ENCODE data around the gene SYS1.
A peak's percentile ranks its signal among the peaks of the same experiment; 100 is the strongest.

The SYS1 gene

DNA sequence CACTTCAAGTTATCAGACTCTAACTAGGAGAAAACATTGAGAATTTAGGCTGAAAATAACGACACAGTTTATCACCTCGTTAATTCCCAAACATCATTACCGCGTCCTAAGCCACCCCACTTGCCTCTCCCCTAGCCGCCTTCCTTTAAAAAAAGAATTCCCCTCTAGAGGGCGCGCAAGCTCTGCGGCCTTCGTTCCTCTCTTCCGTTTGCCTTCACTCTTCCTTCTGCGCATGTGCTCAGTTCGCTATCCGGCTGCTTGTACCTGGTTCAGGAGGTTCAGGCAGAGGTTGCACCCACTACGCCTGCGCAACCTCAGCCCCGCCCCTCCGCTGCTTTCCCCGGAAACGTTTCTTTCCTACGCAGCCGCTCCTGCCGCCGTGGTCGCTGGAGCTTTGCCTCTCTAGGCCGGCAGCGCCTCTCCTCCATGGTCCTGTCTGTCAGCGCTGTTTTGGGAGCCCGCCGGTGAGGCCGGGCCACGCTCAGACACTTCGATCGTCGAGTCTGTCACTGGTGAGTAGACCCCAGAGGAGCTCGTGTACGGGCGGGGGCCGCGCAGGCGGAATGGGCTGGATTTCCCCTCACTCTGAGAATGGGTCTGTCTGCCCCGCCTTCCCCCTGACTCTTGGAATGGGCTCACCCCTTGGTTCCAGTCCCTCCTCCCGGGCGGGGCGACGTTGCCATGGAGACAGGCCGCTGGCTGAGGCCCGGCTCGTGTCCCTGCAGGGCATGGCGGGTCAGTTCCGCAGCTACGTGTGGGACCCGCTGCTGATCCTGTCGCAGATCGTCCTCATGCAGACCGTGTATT lies at the start of gene SYS1:
Gene SYS1, plus strand, starts transcription at position 353 of the 807 bp plus-strand sequence. Its CDS starts 376 bp downstream, at position 729.
- Histone ChIP-seq H3K4me3 (ENCODE audit: low read depth, low read length) (peak within 1 kb of the TSS; percentile 88), H3K27me3 (ENCODE audit: insufficient read depth, low read length) (no peaks in the 10 kb centered on the region), H3K27ac (ENCODE audit: low read depth, low read length) (peak within 1 kb of the TSS; percentile 89), H3K79me2 (ENCODE audit: control insufficient read depth, insufficient read depth, low read length, unreplicated experiment) (peaks cover 8% of the 10 kb centered on the region), H3K4me1 (ENCODE audit: control insufficient read depth, insufficient read depth, low read length, unreplicated experiment) (peaks cover 41% of the 10 kb centered on the region), H3K36me3 (ENCODE audit: insufficient read depth, low read length) (peaks cover 4% of the 10 kb centered on the region; the same call in 1 of the 2 replicates), H2AFZ (ENCODE audit: low read length, unreplicated experiment) (peak within 1 kb of the TSS; percentile 98)

GRCh38 chr20:45313943-45314342 lies 49.0 kb upstream of the SYS1 start:
- no peaks in the 10 kb centered on the region for H3K4me1 ChIP-seq (ENCODE audit: control insufficient read depth, insufficient read depth, low read length, unreplicated experiment)
- no peaks in the 10 kb centered on the region for H3K79me2 ChIP-seq (ENCODE audit: control insufficient read depth, insufficient read depth, low read length, unreplicated experiment)
- no peak overlapping the region for H3K4me3 ChIP-seq (ENCODE audit: low read depth, low read length)
- no peaks in the 10 kb centered on the region for H3K36me3 ChIP-seq (ENCODE audit: insufficient read depth, low read length)
- no peak overlapping the region for H3K27ac ChIP-seq (ENCODE audit: low read depth, low read length)
- peaks cover 20% of the 10 kb centered on the region for H3K27me3 ChIP-seq (ENCODE audit: insufficient read depth, low read length)
- no peak overlapping the region for H2AFZ ChIP-seq (ENCODE audit: low read length, unreplicated experiment)

DNA sequence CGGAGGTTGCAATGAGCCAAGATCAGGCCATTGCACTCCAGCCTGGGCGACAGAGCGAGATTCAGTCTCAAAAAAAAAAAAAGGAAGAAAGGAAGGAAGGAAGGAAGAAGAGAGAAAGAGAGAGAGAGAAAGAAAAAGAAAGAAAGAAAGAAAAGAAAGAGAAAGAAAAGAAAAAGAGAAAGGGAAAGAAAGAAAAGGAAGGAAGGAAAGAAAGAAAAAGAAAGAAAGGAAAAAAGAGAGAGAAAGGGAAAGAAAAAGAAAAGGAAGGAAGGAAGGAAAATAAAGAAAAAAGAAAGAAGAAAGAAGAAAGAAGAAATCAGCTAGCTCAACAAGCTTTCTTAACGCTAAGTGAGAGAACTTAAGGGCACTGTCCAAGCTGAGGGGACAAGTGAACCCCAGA lies 47.3 kb upstream of the SYS1 start:
- no peaks in the 10 kb centered on the region for H3K79me2 ChIP-seq (ENCODE audit: control insufficient read depth, insufficient read depth, low read length, unreplicated experiment)
- peaks cover 20% of the 10 kb centered on the region for H3K27me3 ChIP-seq (ENCODE audit: insufficient read depth, low read length)
- H3K27ac ChIP-seq (ENCODE audit: low read depth, low read length): no peak overlapping the region
- no peak overlapping the region for H2AFZ ChIP-seq (ENCODE audit: low read length, unreplicated experiment)
- no peak overlapping the region for H3K4me3 ChIP-seq (ENCODE audit: low read depth, low read length)
- H3K36me3 ChIP-seq (ENCODE audit: insufficient read depth, low read length): no peaks in the 10 kb centered on the region
- H3K4me1 ChIP-seq (ENCODE audit: control insufficient read depth, insufficient read depth, low read length, unreplicated experiment): peaks cover 2% of the 10 kb centered on the region

DNA sequence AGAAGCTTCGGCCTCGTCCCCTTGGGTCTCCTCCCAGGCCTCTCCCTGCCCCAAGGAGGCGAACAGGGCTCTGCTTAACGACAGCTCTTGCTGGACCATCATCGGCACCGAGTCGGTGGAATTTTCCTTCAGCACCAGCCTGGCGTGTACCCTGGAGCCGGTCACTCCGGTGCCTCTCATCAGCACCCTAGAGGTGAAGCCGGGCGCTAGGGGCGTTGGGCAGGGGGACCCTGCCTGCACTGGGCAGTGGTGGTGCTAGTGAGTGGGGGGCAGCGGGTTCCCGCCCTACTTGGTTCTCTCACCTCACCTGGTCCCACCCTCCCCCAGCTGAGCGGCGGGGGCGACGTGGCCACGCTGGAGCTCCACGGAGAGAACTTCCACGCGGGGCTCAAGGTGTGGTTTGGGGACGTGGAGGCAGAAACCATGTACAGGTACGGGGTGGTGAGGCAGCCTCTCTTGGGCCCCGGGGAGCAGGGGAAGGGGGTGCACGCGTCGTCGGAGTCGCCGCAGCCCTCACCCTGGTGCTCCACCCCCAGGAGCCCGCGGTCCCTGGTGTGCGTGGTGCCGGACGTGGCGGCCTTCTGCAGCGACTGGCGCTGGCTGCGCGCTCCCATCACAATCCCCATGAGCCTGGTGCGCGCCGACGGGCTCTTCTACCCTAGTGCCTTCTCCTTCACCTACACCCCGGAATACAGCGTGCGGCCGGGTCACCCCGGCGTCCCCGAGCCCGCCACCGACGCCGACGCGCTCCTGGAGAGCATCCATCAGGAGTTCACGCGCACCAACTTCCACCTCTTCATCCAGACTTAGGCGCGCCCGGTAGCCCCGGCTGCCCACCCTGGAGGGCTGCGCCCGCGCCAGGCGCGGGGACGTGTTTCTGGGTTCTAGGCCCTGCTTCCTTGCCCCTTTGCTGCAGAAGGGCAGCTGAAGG lies 46.5 kb upstream of the SYS1 start:
- Histone ChIP-seq H3K79me2 (ENCODE audit: control insufficient read depth, insufficient read depth, low read length, unreplicated experiment) (no peaks in the 10 kb centered on the region), H3K36me3 (ENCODE audit: insufficient read depth, low read length) (no peaks in the 10 kb centered on the region), H3K27ac (ENCODE audit: low read depth, low read length) (no peak overlapping the region), H3K4me3 (ENCODE audit: low read depth, low read length) (no peak overlapping the region), H3K4me1 (ENCODE audit: control insufficient read depth, insufficient read depth, low read length, unreplicated experiment) (peaks cover 2% of the 10 kb centered on the region), H3K27me3 (ENCODE audit: insufficient read depth, low read length) (peaks cover 20% of the 10 kb centered on the region), H2AFZ (ENCODE audit: low read length, unreplicated experiment) (no peak overlapping the region)

GRCh38 chr20:45317826-45318225 lies 45.1 kb upstream of the SYS1 start:
- Histone ChIP-seq H3K27ac (ENCODE audit: low read depth, low read length) (no peak overlapping the region), H3K79me2 (ENCODE audit: control insufficient read depth, insufficient read depth, low read length, unreplicated experiment) (no peaks in the 10 kb centered on the region), H3K27me3 (ENCODE audit: insufficient read depth, low read length) (peaks cover 20% of the 10 kb centered on the region)

DNA sequence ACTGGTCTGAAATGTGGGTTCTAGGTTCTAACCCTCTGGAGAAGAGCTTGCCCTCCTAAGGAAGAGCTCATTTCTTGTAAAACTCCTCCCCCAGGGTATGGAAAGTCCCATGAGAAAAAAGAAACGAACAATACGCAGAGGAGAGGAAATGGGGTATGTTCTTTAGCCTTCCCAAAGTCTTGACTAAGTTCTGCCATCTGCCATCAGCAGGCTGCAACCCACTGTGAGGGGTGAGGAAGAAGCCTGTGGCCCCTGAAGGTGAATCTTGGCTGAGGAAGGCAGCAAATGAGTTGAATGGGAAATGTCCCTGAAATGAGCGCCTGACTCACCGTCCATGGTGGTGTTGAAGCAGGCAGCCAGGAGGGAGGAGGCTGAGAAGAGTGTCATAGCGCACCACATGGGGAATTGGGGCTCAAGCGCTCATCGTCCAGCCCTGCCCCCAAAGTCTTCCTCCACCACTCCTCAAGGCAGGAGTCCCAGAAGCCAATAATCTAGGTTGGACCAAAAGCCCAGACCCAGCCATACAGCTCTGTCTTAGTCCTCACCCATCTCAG lies 44.5 kb upstream of the SYS1 start:
- H3K4me1 ChIP-seq (ENCODE audit: control insufficient read depth, insufficient read depth, low read length, unreplicated experiment): peaks cover 2% of the 10 kb centered on the region
- no peaks in the 10 kb centered on the region for H3K36me3 ChIP-seq (ENCODE audit: insufficient read depth, low read length)
- H3K27ac ChIP-seq (ENCODE audit: low read depth, low read length): no peak overlapping the region
- no peaks in the 10 kb centered on the region for H3K79me2 ChIP-seq (ENCODE audit: control insufficient read depth, insufficient read depth, low read length, unreplicated experiment)
- H2AFZ ChIP-seq (ENCODE audit: low read length, unreplicated experiment): no peak overlapping the region
- H3K4me3 ChIP-seq (ENCODE audit: low read depth, low read length): no peak overlapping the region
- H3K27me3 ChIP-seq (ENCODE audit: insufficient read depth, low read length): peaks cover 20% of the 10 kb centered on the region

More at GRCh38 chr20:45317826-45318225, 45.1 kb upstream of the SYS1 start:
- Histone ChIP-seq H3K4me1 (ENCODE audit: control insufficient read depth, insufficient read depth, low read length, unreplicated experiment) (peaks cover 2% of the 10 kb centered on the region), H3K4me3 (ENCODE audit: low read depth, low read length) (no peak overlapping the region), H2AFZ (ENCODE audit: low read length, unreplicated experiment) (no peak overlapping the region), H3K36me3 (ENCODE audit: insufficient read depth, low read length) (no peaks in the 10 kb centered on the region)

DNA sequence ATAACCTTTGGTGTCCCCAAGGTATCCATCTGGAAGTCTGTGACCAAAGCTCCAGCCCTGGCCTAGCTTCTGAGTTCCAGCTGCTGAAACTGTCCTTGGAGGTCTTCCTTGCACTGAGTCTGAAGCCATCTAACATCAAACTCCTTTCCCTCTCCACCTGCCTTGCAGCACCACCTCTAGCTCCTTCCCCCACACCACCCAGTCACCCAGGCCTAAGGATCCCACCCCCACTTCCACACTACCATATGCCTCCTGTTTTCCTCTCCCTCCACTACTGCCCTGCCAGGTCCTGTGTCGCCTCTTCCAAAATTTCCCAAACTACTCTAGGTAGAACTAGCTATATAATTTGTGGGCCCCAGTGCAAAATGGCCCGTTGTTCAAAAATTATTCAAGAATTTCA lies 44.0 kb upstream of the SYS1 start:
- Histone ChIP-seq H3K4me3 (ENCODE audit: low read depth, low read length) (no peak overlapping the region), H3K4me1 (ENCODE audit: control insufficient read depth, insufficient read depth, low read length, unreplicated experiment) (peaks cover 2% of the 10 kb centered on the region), H2AFZ (ENCODE audit: low read length, unreplicated experiment) (peak overlapping the region; percentile 35), H3K27ac (ENCODE audit: low read depth, low read length) (no peak overlapping the region), H3K27me3 (ENCODE audit: insufficient read depth, low read length) (peaks cover 20% of the 10 kb centered on the region), H3K36me3 (ENCODE audit: insufficient read depth, low read length) (no peaks in the 10 kb centered on the region), H3K79me2 (ENCODE audit: control insufficient read depth, insufficient read depth, low read length, unreplicated experiment) (no peaks in the 10 kb centered on the region)

GRCh38 chr20:45320948-45321595 lies 41.9 kb upstream of the SYS1 start:
- Histone ChIP-seq H3K79me2 (ENCODE audit: control insufficient read depth, insufficient read depth, low read length, unreplicated experiment) (no peaks in the 10 kb centered on the region), H3K4me3 (ENCODE audit: low read depth, low read length) (no peak overlapping the region), H3K4me1 (ENCODE audit: control insufficient read depth, insufficient read depth, low read length, unreplicated experiment) (peaks cover 2% of the 10 kb centered on the region), H3K36me3 (ENCODE audit: insufficient read depth, low read length) (no peaks in the 10 kb centered on the region), H3K27me3 (ENCODE audit: insufficient read depth, low read length) (peaks cover 18% of the 10 kb centered on the region), H3K27ac (ENCODE audit: low read depth, low read length) (no peak overlapping the region), H2AFZ (ENCODE audit: low read length, unreplicated experiment) (no peak overlapping the region)

DNA sequence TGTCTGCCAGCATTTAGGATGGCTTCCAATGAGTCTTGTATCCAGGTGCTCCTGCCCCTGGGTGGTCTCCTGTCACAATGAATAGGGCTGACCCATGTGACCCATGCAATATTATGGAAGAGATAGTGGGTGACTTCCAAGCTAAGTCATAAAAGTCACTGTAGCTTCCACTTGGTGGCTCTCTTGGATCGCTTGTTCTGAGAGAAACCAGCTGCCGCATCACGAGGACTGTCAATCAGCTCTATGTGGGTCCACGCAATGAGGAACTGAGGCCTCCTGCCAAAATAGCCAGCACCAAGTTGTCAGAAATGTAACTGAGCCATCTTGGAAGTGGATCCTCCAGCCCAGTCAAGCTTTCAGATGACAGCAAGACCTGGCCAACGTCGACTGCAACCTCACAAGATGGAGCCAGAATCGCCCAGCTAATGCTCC lies 40.0 kb upstream of the SYS1 start:
- 0 out of 2 replicates have a peak, but pooled peaks cover 2% of the 10 kb centered on the region for H3K36me3 ChIP-seq (ENCODE audit: insufficient read depth, low read length)
- H3K4me1 ChIP-seq (ENCODE audit: control insufficient read depth, insufficient read depth, low read length, unreplicated experiment): peaks cover 2% of the 10 kb centered on the region
- H3K27me3 ChIP-seq (ENCODE audit: insufficient read depth, low read length): no peaks in the 10 kb centered on the region; the same call in 1 of the 2 replicates
- no peak overlapping the region for H3K27ac ChIP-seq (ENCODE audit: low read depth, low read length)
- H2AFZ ChIP-seq (ENCODE audit: low read length, unreplicated experiment): no peak overlapping the region
- no peak overlapping the region for H3K4me3 ChIP-seq (ENCODE audit: low read depth, low read length)
- no peaks in the 10 kb centered on the region for H3K79me2 ChIP-seq (ENCODE audit: control insufficient read depth, insufficient read depth, low read length, unreplicated experiment)

- Histone ChIP-seq H3K79me2 (ENCODE audit: control insufficient read depth, insufficient read depth, low read length, unreplicated experiment) (no peaks in the 10 kb centered on the region), H3K4me1 (ENCODE audit: control insufficient read depth, insufficient read depth, low read length, unreplicated experiment) (peaks cover 2% of the 10 kb centered on the region), H3K27me3 (ENCODE audit: insufficient read depth, low read length) (no peaks in the 10 kb centered on the region), H3K27ac (ENCODE audit: low read depth, low read length) (no peak overlapping the region), H3K36me3 (ENCODE audit: insufficient read depth, low read length) (peaks cover 6% of the 10 kb centered on the region; the same call in 1 of the 2 replicates), H3K4me3 (ENCODE audit: low read depth, low read length) (no peak overlapping the region), H2AFZ (ENCODE audit: low read length, unreplicated experiment) (no peak overlapping the region)
Observed at GRCh38 chr20:45323731-45324130, 39.2 kb upstream of the SYS1 start.
